G401 (cell line): ENCODE data around the gene NPY. TPM values are rescaled to one million over a fixed set of nuclear protein-coding genes. Genes with fewer than 3 reads are reported as not detected.
A peak's percentile ranks its signal among the peaks of the same experiment; 100 is the strongest.
"Not testable (repeated sequence)": the region's sequence is repeated elsewhere in the genome, so short reads cannot be mapped to it uniquely, and the experiment has no call there.

Experiments used
- DNase-seq: peaks from one replicate; pipeline ENCODE4 v3.0.0-alpha.2; 2015; ENCODE audit warnings: low spot score
- in situ Hi-C: cut with HindIII; loops from 2 replicates; pipeline ENCODE4 v1.10.0; 2016; ENCODE audit warnings: low sequenced_read_pairs, mixed read lengths
- total RNA-seq: library from RNA; depleted of rRNA; stranded (reverse); fragments of >200 nt; shearing (Covaris generic); gene quantifications from 2 replicates; pipeline ENCODE4 v1.2.3, GENCODE V29; 2014; rRNA removed

Gene NPY
- total RNA-seq: not detected in 2 replicates

- no peak for DNase-seq
- in situ Hi-C loops: no loop called here
Measured at GRCh38 chr7:24283897-24284698, at the start of gene NPY. Gene NPY (plus strand): TSS chr7:24284190. CDS start chr7:24285241, 1,051 bp downstream.

- in situ Hi-C loops: no loop called here
- no peak for DNase-seq
Measured at GRCh38 chr7:24239260-24239659, 44.7 kb upstream of the NPY start.

- in situ Hi-C loops: no loop called here
- no peak for DNase-seq
Measured at GRCh38 chr7:24241206-24241605, 42.8 kb upstream of the NPY start.

DNA sequence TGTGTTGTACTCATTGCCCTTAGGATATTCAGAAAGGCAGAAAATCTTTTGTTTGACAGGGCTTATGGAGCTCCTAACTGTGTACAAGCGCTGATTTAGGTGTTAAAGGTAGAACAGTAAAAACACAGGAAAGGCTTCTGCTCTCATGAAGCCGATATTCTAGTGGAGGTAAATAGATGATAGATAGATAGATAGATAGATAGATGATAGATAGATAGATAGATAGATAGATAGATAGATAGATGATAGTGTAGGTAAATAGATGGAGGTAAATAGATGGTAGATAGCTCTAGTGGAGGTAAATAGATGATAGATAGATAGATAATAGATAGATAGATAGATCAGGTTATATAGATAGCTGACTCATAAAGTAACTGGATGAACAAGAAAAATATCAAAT, 39.4 kb upstream of the NPY start:
- in situ Hi-C loops: no loop called here
- DNase-seq: no peak

GRCh38 chr7:24245362-24245761, 38.6 kb upstream of the NPY start:
- no peak for DNase-seq
- in situ Hi-C loops: no loop called here

- no peak for DNase-seq
- in situ Hi-C loops: no loop called here
Measured at GRCh38 chr7:24249266-24249665, 34.7 kb upstream of the NPY start.

DNA sequence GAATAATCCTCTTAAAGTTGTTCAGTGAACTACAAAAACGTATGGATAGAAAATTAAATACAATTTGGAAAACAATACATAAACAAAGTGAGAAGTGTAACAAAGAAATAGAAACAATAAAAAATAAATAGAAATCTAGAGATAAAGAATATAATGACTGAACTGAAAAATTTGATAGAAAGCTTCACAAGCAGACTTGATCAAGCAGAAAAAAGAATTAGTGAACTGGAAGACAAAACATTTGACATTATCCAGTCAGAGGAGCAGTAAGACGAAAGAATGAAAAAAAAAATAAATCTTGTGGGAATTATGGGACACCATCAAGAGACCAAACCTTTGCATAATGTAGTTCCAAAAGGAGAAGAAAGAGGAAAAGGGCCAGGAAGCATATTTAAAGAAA, 32.4 kb upstream of the NPY start:
- DNase-seq: no peak
- in situ Hi-C loops: no loop called here

- DNase-seq: no peak
- in situ Hi-C loops: no loop called here
Measured at GRCh38 chr7:24255139-24255538, 28.9 kb upstream of the NPY start.

- in situ Hi-C loops, DNase-seq: not testable (repeated sequence)
Measured at GRCh38 chr7:24258324-24258723, 25.7 kb upstream of the NPY start.

DNA sequence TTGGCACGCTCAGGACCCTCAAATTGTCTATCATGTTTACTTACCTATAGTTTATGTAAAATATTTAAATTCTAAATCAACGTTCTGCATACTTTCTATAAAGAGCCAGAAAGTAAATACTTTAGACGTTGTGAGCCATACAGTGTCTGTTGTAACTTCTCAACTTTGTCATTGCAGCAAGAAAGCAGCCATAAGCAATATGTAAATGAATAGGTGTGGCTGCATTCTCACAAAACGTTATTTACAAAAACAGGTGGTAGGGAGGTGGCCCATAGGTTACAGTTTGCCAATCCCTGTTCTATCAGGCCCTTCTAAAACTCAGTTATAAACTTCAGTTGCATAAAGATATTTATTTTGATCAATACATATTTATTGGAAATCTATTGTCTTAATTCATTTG, 12.1 kb upstream of the NPY start:
- DNase-seq: no peak
- in situ Hi-C loops: no loop called here

GRCh38 chr7:24279512-24279911, 4.5 kb upstream of the NPY start:
- in situ Hi-C loops: no loop called here
- DNase-seq: no peak

- in situ Hi-C loops: no loop called here
Measured at GRCh38 chr7:24283554-24283896, 465 bp upstream of the NPY start.

GRCh38 chr7:24284699-24285506, 913 bp downstream of the NPY start:
- DNase-seq: no peak

More at GRCh38 chr7:24283554-24283896, 465 bp upstream of the NPY start:
- DNase-seq: no peak

GRCh38 chr7:24290004-24290641, 6.1 kb downstream of the NPY start:
- in situ Hi-C loops: no loop called here
- peak; percentile 29 for DNase-seq

More at GRCh38 chr7:24284699-24285506, 913 bp downstream of the NPY start:
- in situ Hi-C loops: no loop called here

- DNase-seq: no peak
- in situ Hi-C loops: no loop called here
Measured at GRCh38 chr7:24291271-24291670, 7.3 kb downstream of the NPY start.

GRCh38 chr7:24297362-24297761, 13.4 kb downstream of the NPY start:
- in situ Hi-C loops: no loop called here
- no peak for DNase-seq

DNA sequence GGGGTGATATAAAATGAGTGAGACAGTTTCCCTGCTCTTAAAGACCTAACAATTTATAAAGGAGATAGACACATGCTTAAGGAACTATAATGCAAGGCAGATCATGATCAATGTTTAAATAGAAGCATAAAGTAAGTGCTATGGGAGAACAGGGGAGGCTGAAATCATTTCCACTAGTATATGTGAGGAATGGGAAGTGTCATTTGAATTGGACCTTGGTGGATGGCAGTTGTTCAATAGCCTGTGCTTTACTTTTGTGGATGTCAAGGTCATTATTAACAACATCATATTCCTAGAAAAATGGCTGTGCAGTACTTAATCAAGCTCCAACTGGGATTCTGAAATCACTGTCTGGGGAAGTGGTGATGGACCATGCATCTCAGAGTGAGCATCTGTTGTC, 14.7 kb downstream of the NPY start:
- in situ Hi-C loops: no loop called here
- no peak for DNase-seq

- DNase-seq: no peak
- in situ Hi-C loops: no loop called here
Measured at GRCh38 chr7:24299192-24299591, 15.2 kb downstream of the NPY start.

- in situ Hi-C loops: no loop called here
- DNase-seq: no peak
Measured at GRCh38 chr7:24301703-24302102, 17.7 kb downstream of the NPY start.

DNA sequence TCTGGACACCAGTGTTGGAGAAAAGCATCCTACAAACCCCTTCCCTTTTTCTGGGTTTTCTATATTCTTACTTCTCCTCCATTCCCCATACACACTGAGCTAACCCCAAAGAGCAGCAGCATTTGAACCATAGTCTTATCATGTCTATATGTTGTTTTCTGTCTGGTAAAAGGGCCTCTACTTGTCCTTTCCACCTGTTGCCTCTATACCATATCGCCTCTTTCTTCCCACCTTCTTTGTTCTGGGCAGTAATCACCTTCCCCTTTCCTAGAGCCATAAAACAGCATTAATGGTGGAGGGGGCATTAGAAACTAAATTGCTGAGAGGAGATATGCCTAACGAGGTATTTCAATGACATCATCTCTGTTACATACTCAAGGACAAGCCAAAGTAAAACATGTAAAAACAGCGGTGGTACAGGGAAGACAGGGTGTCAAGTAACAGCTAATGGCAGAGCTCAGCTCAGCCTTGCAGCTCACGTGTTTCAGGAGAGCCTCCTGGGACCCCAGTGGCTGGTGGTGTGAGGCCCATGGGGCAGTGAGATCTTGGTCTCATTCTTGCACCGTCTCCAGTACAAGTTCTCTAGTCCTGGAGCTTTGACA, 20.6 kb downstream of the NPY start:
- in situ Hi-C loops: no loop called here

More for the DNA sequence above, 20.6 kb downstream of the NPY start:
- DNase-seq: no peak
